HG03103 (cell line): ENCODE measurements around the gene AFAP1.

Source experiments
- ATAC-seq: cut with Tn5 transposase; IDR thresholded peaks from one replicate; pipeline ENCODE4 v1.9.1; 2021; ENCODE audit warnings: low read depth; ENCODE audit not compliant: unreplicated experiment

AFAP1 gene

DNA sequence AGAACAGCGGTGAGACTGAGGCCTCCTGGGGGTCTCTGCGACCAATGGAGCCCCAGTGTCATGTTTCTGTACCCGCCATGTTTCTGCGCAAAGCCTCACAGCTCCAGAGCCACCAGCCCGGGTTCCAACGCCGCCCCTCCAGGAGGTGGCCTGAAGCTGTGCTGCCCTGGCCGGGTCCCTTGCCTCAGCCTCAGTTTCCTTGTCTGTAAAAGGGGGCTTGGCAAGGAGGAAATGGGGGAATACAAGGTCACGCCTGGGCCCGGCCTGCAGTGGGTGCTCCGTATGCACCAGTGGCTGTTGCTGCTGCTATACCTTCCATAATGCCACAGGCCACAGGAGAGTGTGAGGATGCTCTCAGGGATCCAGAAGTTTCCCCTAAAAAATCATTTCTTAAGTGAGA lies 229.5 kb downstream of the AFAP1 start:
- ATAC-seq, result no peak

DNA sequence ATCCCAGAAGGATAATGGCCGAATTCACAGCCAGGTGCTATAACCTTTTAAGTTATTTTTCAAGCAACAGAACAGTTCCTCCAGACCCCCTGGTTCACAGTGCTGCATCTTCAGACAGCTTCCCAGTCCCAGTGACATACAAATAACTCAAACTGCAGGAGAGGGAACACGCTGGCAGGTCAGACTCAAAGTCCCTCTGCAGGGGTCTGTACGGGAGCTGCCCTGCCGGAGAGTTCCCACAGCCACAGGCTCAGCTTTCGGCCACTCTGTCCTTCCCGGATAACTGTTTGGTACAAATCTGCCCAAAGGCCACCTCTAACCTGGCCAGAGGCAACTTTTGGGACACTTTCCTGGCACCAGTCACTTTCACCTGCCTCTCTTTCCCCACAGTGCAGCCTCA lies 230.2 kb downstream of the AFAP1 start:
- ATAC-seq, result no peak

DNA sequence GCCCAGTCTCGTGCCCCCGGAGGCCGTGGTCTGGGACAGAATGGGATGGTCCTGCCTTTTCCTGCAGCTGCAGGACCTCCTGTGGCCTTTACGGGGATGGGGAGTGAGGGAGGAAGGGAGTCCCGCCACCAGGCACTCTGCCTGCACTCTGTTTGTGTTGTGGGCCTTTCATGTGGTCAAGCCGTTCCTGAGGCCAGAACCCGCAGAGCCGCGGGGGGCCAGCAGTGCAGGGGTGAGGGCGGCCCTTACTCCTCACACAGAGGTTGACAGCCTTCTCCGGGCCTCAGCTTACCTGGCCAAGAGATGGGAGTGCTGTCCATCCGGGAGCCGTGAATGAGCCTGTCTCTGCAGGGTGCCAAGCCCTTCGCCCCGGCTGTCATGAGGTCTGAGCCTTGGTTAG lies 230.7 kb downstream of the AFAP1 start:
- no peak for ATAC-seq
